ENCODE results near the gene DNAH1. TPM values are rescaled to one million over a fixed set of nuclear protein-coding genes. Genes with fewer than 3 reads are reported as not detected.
"Not testable (repeated sequence)": the region's sequence is repeated elsewhere in the genome, so short reads cannot be mapped to it uniquely, and the experiment has no call there.

Gene DNAH1
- total and polyA plus RNA-seq, 2 of the 13 experiments (the other 11 are each of a cell fraction or from before 2014, with no cell fraction given) = 0.64 to 3.5 TPM

- ChIA-PET POLR2A (interaction anchor here (1.5 kb wide), 1 partner anchor 30 kb away, joined by 3 read pairs; no protein-coding TSS in a partner anchor), CTCF (ENCODE audit: low intra/inter-chr PET ratio, low total read pairs) (no interaction called here)
- H3K27ac ChIP-seq (ENCODE audit: extremely low read length, insufficient read depth, low read length) = no peak overlapping the region
- FAIRE-seq (no peak), DNase-seq (ENCODE audit: low spot score) (no peak), ATAC-seq (no peak)
- no peak overlapping the region for H3K4me2 ChIP-seq (ENCODE audit: low read depth, low read length)
- peaks cover 73% of the 10 kb centered on the region for H3K79me2 ChIP-seq (ENCODE audit: insufficient read depth, low read length)
- no peak for TF ChIP-seq AHR (CRISPR knock-in tag; IDR thresholded peaks at IDR 0.05)
- TF ChIP-seq GPBP1L1 (CRISPR knock-in tag; IDR thresholded peaks at IDR 0.05) = no peak
- no peak for TF ChIP-seq FOXA3 (CRISPR knock-in tag; IDR thresholded peaks at IDR 0.05)
- TF ChIP-seq IRX3 (CRISPR knock-in tag; IDR thresholded peaks at IDR 0.05; ENCODE audit: borderline replicate concordance, low read depth) = no peak
- no peak overlapping the region for H3K4me3 ChIP-seq (replicated peaks in 1 of 3; ENCODE audit: insufficient read depth in 1 of 3, low read depth in 2 of 3, low read length in 3 of 3)
- intact Hi-C loops (cut with micrococcal nuclease; ENCODE audit: unreplicated experiment) (loop anchor here (2.0 kb wide), 1 partner anchor 20 kb away; no protein-coding TSS in a partner anchor), in situ Hi-C loops (cut with HindIII; ENCODE audit: extremely low pct_ligation_motif_present, low pct_unique_long_range_greater_than_20kb) (no loop called here)
- no peaks in the 10 kb centered on the region for H3K27me3 ChIP-seq (ENCODE audit: control insufficient read depth in 1 of 2, insufficient read depth in 2 of 2, low read length in 2 of 2)
- no TSS peak for BruUV-seq (replicated peaks)
- no peak overlapping the region for H2AFZ ChIP-seq (ENCODE audit: low read length)
- H3K4me1 ChIP-seq (ENCODE audit: insufficient read depth, low read length) = peaks cover 45% of the 10 kb centered on the region
- H4K20me1 ChIP-seq (ENCODE audit: insufficient read depth, low read length) = peaks cover 51% of the 10 kb centered on the region
- 86% methylated on average over 9 of the region's 9 CpGs for WGBS (ENCODE audit: low lambda C conversion rate)
- H3K36me3 ChIP-seq (replicated peaks in 1 of 2; ENCODE audit: control insufficient read depth in 1 of 2, insufficient read depth in 2 of 2, low read length in 2 of 2) = peaks cover 18 to 66% of the 10 kb centered on the region in 2 experiments
- H3K9me3 ChIP-seq (ENCODE audit: low read length) = no peaks in the 10 kb centered on the region
- no peak overlapping the region for H3K9ac ChIP-seq (ENCODE audit: insufficient read depth, low read depth, low read length)
These were observed 45.8 kb upstream of the DNAH1 start for GRCh38 chr3:52270252-52270754.

- H3K9ac ChIP-seq (ENCODE audit: insufficient read depth, low read depth, low read length); CTCF ChIA-PET (ENCODE audit: low intra/inter-chr PET ratio, low total read pairs); H3K4me2 ChIP-seq (ENCODE audit: low read depth, low read length); in situ Hi-C loops (cut with HindIII; ENCODE audit: extremely low pct_ligation_motif_present, low pct_unique_long_range_greater_than_20kb); POLR2A ChIA-PET; H2AFZ ChIP-seq (ENCODE audit: low read length); H3K27me3 ChIP-seq (ENCODE audit: control insufficient read depth in 1 of 2, insufficient read depth in 2 of 2, low read length in 2 of 2); ATAC-seq; H3K9me3 ChIP-seq (ENCODE audit: low read length); DNase-seq (ENCODE audit: low spot score); H3K27ac ChIP-seq (ENCODE audit: extremely low read length, insufficient read depth, low read length); FAIRE-seq; intact Hi-C loops (cut with micrococcal nuclease; ENCODE audit: unreplicated experiment); H3K4me3 ChIP-seq (replicated peaks in 1 of 3; ENCODE audit: insufficient read depth in 1 of 3, low read depth in 2 of 3, low read length in 3 of 3); BruUV-seq (replicated peaks): not testable (repeated sequence)
- Histone ChIP-seq H3K36me3 (replicated peaks in 1 of 2; ENCODE audit: control insufficient read depth in 1 of 2, insufficient read depth in 2 of 2, low read length in 2 of 2) (peaks cover 12 to 50% of the 10 kb centered on the region in 2 experiments), H3K4me1 (ENCODE audit: insufficient read depth, low read length) (peaks cover 60% of the 10 kb centered on the region), H4K20me1 (ENCODE audit: insufficient read depth, low read length) (peaks cover 68% of the 10 kb centered on the region), H3K79me2 (ENCODE audit: insufficient read depth, low read length) (peaks cover 89% of the 10 kb centered on the region)
- WGBS (ENCODE audit: low lambda C conversion rate) = 99% methylated on average over 9 of the region's 9 CpGs
These were observed 43.9 kb upstream of the DNAH1 start for GRCh38 chr3:52272172-52272571.
